Prostate gland (tissue), 2 donors: ENCODE data around the gene SPAG6. TPM values are rescaled to one million over a fixed set of nuclear protein-coding genes. Genes with fewer than 3 reads are reported as not detected.
A peak's percentile ranks its signal among the peaks of the same experiment; 100 is the strongest.
"Not testable (repeated sequence)": the region's sequence is repeated elsewhere in the genome, so short reads cannot be mapped to it uniquely, and the experiment has no call there.

Source experiments
- DNase-seq: peaks from one replicate; pipeline ENCODE4 v3.0.0-alpha.2; 2019; ENCODE audit warnings: low spot score
- H3K27ac ChIP-seq, 2 donors: fragments of 200-600 bp; sonication (generic); 2 replicates each; pipeline ENCODE4 v1.5.1; 2017 to 2019
- H3K27me3 ChIP-seq: fragments of 200-600 bp; sonication (generic); replicated peaks from 2 replicates; pipeline ENCODE4 v1.5.1; 2019; ENCODE audit not compliant: insufficient read depth
- H3K36me3 ChIP-seq, 2 donors: fragments of 200-600 bp; sonication (generic); 1 replicate in 1 of 2; 2 replicates in 1 of 2; pipeline versions ENCODE4 v1.5.1 to v1.8.1; 2017 to 2019
- H3K4me1 ChIP-seq: fragments of 200-600 bp; sonication (generic); replicated peaks from 2 replicates; pipeline ENCODE4 v1.5.1; 2019
- H3K4me3 ChIP-seq, 2 donors: fragments of 200-600 bp; sonication (generic); 2 replicates each; pipeline ENCODE4 v1.5.1; 2017 to 2019
- H3K9me3 ChIP-seq: fragments of 200-600 bp; sonication (generic); 2 replicates; pipeline ENCODE4 v1.5.1; 2017
- CTCF ChIP-seq, 4 experiments: fragments of 200-600 bp in 2 of 4; fragments of 450-650 bp in 2 of 4; sonication (generic) in 2 of 4; IDR thresholded peaks; 1 replicate in 3 of 4; 2 replicates in 1 of 4; pipeline ENCODE4 v1.5.1; 2016 to 2019; ENCODE audit warnings: antibody characterized with exemption in 4 of 4, mild to moderate bottlenecking in 2 of 4, moderate library complexity in 2 of 4
- POLR2A ChIP-seq: fragments of 450-650 bp; IDR thresholded peaks from one replicate; pipeline ENCODE4 v1.6.1; 2016; ENCODE audit warnings: antibody characterized with exemption, mild to moderate bottlenecking
- POLR2AphosphoS5 ChIP-seq: sonication (generic); formaldehyde crosslinking; IDR thresholded peaks from one replicate; pipeline ENCODE4 v1.6.1; 2017; ENCODE audit warnings: antibody characterized with exemption
- WGBS: methylation state at CpG from one replicate; pipeline ENCODE4 v1.1.5; 2018; 5-methylcytosine and 5-hydroxymethylcytosine counted together
- intact Hi-C: fragments of 100-400 bp; cut with DNase I; formaldehyde crosslinking; loops from one replicate; pipeline ENCODE4 v1.14.2; 2022
- total RNA-seq, 2 donors: library from RNA; depleted of rRNA; stranded (reverse); fragments of >200 nt; gene quantifications; one replicate each; pipeline ENCODE4 v1.1.0, GENCODE V29; 2016

Gene SPAG6
- total RNA-seq, 2 donors from 2014 or later, result 5.8 to 20.3 TPM

- Histone ChIP-seq H3K4me1 (no peaks in the 10 kb centered on the region), H3K36me3 (no peaks in the 10 kb centered on the region), H3K4me3 (no peak overlapping the region), H3K27me3 (no peaks in the 10 kb centered on the region), H3K9me3 (no peaks in the 10 kb centered on the region), H3K27ac (no peak overlapping the region)
- TF ChIP-seq POLR2A, result no peak
- TF ChIP-seq CTCF (IDR thresholded peaks at IDR 0.05), result no peak
- no peak for TF ChIP-seq POLR2AphosphoS5
- no peak for DNase-seq
- intact Hi-C loops, result no loop called here
- WGBS, result 96% methylated on average over 4 of the region's 4 CpGs
These were observed 35.9 kb upstream of the SPAG6 start for GRCh38 chr10:22309180-22310000.

GRCh38 chr10:22310012-22310411 lies 35.3 kb upstream of the SPAG6 start:
- intact Hi-C loops, result loop anchor here (10.0 kb wide), 1 partner anchor 755 kb away; no protein-coding TSS in a partner anchor
- WGBS, result 96% methylated on average over 10 of the region's 10 CpGs

GRCh38 chr10:22310928-22311327 lies 34.4 kb upstream of the SPAG6 start:
- intact Hi-C loops, result loop anchor here (10.0 kb wide), 1 partner anchor 754 kb away; no protein-coding TSS in a partner anchor
- TF ChIP-seq POLR2AphosphoS5 (no peak), CTCF (IDR thresholded peaks at IDR 0.05) (no peak), POLR2A (no peak)

More at GRCh38 chr10:22310012-22310411, 35.3 kb upstream of the SPAG6 start:
- H3K9me3 ChIP-seq, H3K27ac ChIP-seq, H3K27me3 ChIP-seq, H3K4me3 ChIP-seq, DNase-seq, H3K4me1 ChIP-seq, H3K36me3 ChIP-seq: not testable (repeated sequence)

GRCh38 chr10:22314852-22315251 lies 30.4 kb upstream of the SPAG6 start:
- H3K27ac ChIP-seq, result no peak overlapping the region
- H3K4me1 ChIP-seq, result peaks cover 7% of the 10 kb centered on the region
- TF ChIP-seq CTCF (IDR thresholded peaks at IDR 0.05) (no peak), POLR2AphosphoS5 (no peak), POLR2A (no peak)
- 71% methylated on average over 2 of the region's 2 CpGs for WGBS
- no peaks in the 10 kb centered on the region for H3K9me3 ChIP-seq
- intact Hi-C loops, result loop anchor here (5.0 to 10.0 kb wide), 2 partner anchors 313 to 750 kb away; partner anchors contain the start of gene DNAJC1
- H3K4me3 ChIP-seq, result no peak overlapping the region
- H3K27me3 ChIP-seq, result no peaks in the 10 kb centered on the region
- no peak for DNase-seq
- H3K36me3 ChIP-seq, result no peaks in the 10 kb centered on the region

More at GRCh38 chr10:22310928-22311327, 34.4 kb upstream of the SPAG6 start:
- Histone ChIP-seq H3K27ac (no peak overlapping the region), H3K9me3 (no peaks in the 10 kb centered on the region), H3K27me3 (no peaks in the 10 kb centered on the region), H3K4me1 (no peaks in the 10 kb centered on the region), H3K36me3 (no peaks in the 10 kb centered on the region), H3K4me3 (no peak overlapping the region)
- DNase-seq, result no peak

- Histone ChIP-seq H3K9me3 (no peaks in the 10 kb centered on the region), H3K36me3 (no peaks in the 10 kb centered on the region), H3K4me3 (peak overlapping the region; percentile 72 to 93), H3K27me3 (no peaks in the 10 kb centered on the region), H3K4me1 (peaks cover 7% of the 10 kb centered on the region), H3K27ac (peak overlapping the region; percentile 88 to 97)
- WGBS, result 2% methylated on average over 35 of the region's 53 CpGs
- DNase-seq, result no peak
- TF ChIP-seq POLR2AphosphoS5, result no peak
- peak in 1 of 4 experiments; percentile 13 for TF ChIP-seq CTCF (IDR thresholded peaks at IDR 0.05)
- TF ChIP-seq POLR2A, result no peak
- intact Hi-C loops, result loop anchor here (1.0 to 10.0 kb wide), 5 partner anchors 63 to 749 kb away; partner anchors contain the start of gene DNAJC1
These were observed 29.6 kb upstream of the SPAG6 start for GRCh38 chr10:22315455-22316285.
